Coronary artery (tissue), 2 donors: ENCODE results near the gene WBP4.
"Not testable (repeated sequence)": the region's sequence is repeated elsewhere in the genome, so short reads cannot be mapped to it uniquely, and the experiment has no call there.

Experiments used
- DNase-seq: peaks from one replicate; pipeline ENCODE4 v3.0.0-alpha.2; 2017; ENCODE audit warnings: low spot score
- H3K27ac ChIP-seq, 2 donors: fragments of 200-600 bp; sonication (generic); one replicate each; pipeline ENCODE4 v1.5.1; 2016 to 2019
- H3K4me3 ChIP-seq: fragments of 200-600 bp; sonication (generic); 2 replicates; pipeline ENCODE4 v1.5.1; 2016; ENCODE audit warnings: mild to moderate bottlenecking, moderate library complexity
- TF ChIP-seq, protein P1 (sequence below): fragments of 200-600 bp; sonication (generic); IDR thresholded peaks from one replicate; pipeline ENCODE4 v1.5.1; 2019; ENCODE audit warnings: antibody characterized with exemption

Gene WBP4

GRCh38 chr13:41032691-41033376, 28.5 kb upstream of the WBP4 start:
- no peak for DNase-seq
- Histone ChIP-seq H3K4me3 (no peak overlapping the region), H3K27ac (no peak overlapping the region)
- TF ChIP-seq, protein P1, sequence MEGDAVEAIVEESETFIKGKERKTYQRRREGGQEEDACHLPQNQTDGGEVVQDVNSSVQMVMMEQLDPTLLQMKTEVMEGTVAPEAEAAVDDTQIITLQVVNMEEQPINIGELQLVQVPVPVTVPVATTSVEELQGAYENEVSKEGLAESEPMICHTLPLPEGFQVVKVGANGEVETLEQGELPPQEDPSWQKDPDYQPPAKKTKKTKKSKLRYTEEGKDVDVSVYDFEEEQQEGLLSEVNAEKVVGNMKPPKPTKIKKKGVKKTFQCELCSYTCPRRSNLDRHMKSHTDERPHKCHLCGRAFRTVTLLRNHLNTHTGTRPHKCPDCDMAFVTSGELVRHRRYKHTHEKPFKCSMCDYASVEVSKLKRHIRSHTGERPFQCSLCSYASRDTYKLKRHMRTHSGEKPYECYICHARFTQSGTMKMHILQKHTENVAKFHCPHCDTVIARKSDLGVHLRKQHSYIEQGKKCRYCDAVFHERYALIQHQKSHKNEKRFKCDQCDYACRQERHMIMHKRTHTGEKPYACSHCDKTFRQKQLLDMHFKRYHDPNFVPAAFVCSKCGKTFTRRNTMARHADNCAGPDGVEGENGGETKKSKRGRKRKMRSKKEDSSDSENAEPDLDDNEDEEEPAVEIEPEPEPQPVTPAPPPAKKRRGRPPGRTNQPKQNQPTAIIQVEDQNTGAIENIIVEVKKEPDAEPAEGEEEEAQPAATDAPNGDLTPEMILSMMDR, result no peak

GRCh38 chr13:41034382-41034781, 26.9 kb upstream of the WBP4 start:
- Histone ChIP-seq H3K4me3 (no peak overlapping the region), H3K27ac (no peak overlapping the region)
- TF ChIP-seq, protein P1, result no peak
- DNase-seq, result no peak

GRCh38 chr13:41034881-41035280, 26.4 kb upstream of the WBP4 start:
- Histone ChIP-seq H3K4me3 (no peak overlapping the region), H3K27ac (no peak overlapping the region)
- no peak for DNase-seq
- TF ChIP-seq, protein P1, result no peak

DNA sequence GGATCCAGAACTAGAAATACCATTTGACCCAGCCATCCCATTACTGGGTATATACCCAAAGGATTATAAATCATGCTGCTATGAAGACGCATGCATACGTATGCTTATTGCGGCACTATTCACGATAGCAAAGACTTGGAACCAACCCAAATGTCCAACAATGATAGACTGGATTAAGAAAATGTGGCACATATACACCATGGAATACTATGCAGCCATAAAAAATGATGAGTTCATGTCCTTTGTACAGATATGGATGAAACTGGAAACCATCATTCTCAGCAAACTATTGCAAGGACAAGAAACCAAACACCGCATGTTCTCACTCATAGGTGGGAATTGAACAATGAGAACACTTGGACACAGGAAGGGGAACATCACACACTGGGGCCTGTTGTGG, 24.8 kb upstream of the WBP4 start:
- H3K27ac ChIP-seq, H3K4me3 ChIP-seq, DNase-seq: not testable (repeated sequence)

DNA sequence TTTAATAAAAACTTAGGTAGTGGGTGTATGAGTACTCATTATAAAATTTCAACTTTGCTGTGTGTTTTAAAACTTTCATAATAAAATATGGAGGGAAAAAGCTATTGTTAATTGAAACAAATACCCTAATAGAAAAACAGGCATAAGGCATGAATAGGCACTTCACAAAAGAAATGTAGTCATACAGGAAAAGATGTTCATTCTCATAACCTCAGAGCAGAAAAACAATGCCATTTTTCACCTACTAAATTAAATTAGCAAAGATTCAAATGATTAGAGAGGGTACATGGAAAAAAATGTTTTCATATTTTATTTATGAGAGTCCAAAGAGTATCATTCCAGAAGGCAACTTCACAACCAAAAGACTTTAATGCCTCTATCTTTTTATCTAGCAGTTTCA, 21.6 kb upstream of the WBP4 start:
- Histone ChIP-seq H3K4me3 (no peak overlapping the region), H3K27ac (no peak overlapping the region)
- TF ChIP-seq, protein P1, result no peak
- DNase-seq, result no peak

- Histone ChIP-seq H3K27ac (no peak overlapping the region), H3K4me3 (no peak overlapping the region)
- DNase-seq, result no peak
- TF ChIP-seq, protein P1, result no peak
Measured at GRCh38 chr13:41040584-41041334, 20.6 kb upstream of the WBP4 start.

DNA sequence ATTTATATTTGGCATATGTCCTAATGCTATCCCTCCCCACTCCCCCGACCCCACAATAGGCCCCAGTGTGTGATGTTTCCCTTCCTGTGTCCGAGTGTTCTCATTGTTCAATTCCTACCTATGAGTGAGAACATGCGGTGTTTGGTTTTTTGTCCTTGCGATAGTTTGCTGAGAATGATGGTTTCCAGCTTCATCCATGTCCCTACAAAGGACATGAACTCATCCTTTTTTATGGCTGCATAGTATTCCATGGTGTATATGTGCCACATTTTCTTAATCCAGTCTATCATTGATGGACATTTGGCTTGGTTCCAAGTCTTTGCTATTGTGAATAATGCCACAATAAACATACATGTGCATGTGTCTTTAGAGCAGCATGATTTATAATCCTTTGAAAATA, 18.9 kb upstream of the WBP4 start:
- H3K27ac ChIP-seq, DNase-seq, H3K4me3 ChIP-seq: not testable (repeated sequence)

DNA sequence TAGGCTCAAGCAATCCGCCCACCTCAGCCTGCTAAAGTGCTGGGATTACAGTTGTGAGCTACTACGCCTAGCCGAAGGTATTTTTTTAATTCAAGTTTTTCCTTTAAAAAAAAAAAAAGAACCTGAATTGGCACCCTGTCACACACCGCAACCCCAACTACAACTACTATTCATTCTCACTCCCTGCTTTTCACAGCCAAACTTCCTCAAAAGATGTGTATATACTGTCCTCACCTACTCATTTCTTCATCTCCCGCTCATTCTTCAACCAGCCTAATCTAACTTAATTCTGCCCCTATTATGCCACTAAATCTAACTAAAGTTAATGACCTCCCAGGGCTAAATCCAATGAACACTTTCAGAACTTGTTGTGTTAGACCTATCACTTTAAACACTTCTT, 12.7 kb upstream of the WBP4 start:
- TF ChIP-seq, protein P1, result no peak
- H3K27ac ChIP-seq, result no peak overlapping the region
- H3K4me3 ChIP-seq, result no peak overlapping the region
- DNase-seq, result no peak
